Gastrocnemius medialis (tissue), 4 donors: ENCODE measurements around the gene PPFIA1. TPM values are rescaled to one million over a fixed set of nuclear protein-coding genes. Genes with fewer than 3 reads are reported as not detected.
"Not testable (repeated sequence)": the region's sequence is repeated elsewhere in the genome, so short reads cannot be mapped to it uniquely, and the experiment has no call there.

ENCODE experiments used
- ATAC-seq, 2 donors: fragments of 150-250 bp; one replicate each; pipeline ENCODE4 v1.9.1; 2016
- DNase-seq, 2 donors: peaks; one replicate each; pipeline ENCODE4 v3.0.0-alpha.2; 2019
- H3K27ac ChIP-seq, 4 donors: fragments of 200-600 bp; sonication (generic); 1 replicate in 1 of 4; 2 replicates in 3 of 4; pipeline ENCODE4 v1.5.1; 2016 to 2018; ENCODE audit warnings: mild to moderate bottlenecking in 2 of 4, moderate library complexity in 1 of 4
- H3K27me3 ChIP-seq, 3 donors: fragments of 200-600 bp; sonication (generic) in 2 of 3; 1 replicate in 1 of 3; 2 replicates in 2 of 3; pipeline versions ENCODE4 v1.5.1 to v1.6.0; 2016 to 2019; ENCODE audit warnings: mild to moderate bottlenecking in 1 of 3, moderate library complexity in 1 of 3
- H3K36me3 ChIP-seq, 2 donors: fragments of 200-600 bp; sonication (generic) in 1 of 2; one replicate each; pipeline ENCODE4 v1.5.1; 2017 to 2018
- H3K4me1 ChIP-seq, 2 donors: fragments of 200-600 bp; sonication (generic) in 1 of 2; one replicate each; pipeline ENCODE4 v1.5.1; 2016 to 2017; ENCODE audit warnings: mild to moderate bottlenecking in 2 of 2
- H3K4me3 ChIP-seq, 4 donors: fragments of 200-600 bp; sonication (generic) in 3 of 4; 1 replicate in 1 of 4; 2 replicates in 3 of 4; pipeline ENCODE4 v1.5.1; 2016 to 2019; ENCODE audit warnings: mild to moderate bottlenecking in 2 of 4
- H3K9me3 ChIP-seq, 3 donors: fragments of 200-600 bp; sonication (generic) in 2 of 3; 1 replicate in 1 of 3; 2 replicates in 2 of 3; pipeline ENCODE4 v1.5.1; 2016 to 2019
- CTCF ChIP-seq, 5 experiments: fragments of 450-650 bp in 3 of 5; fragments of 200-600 bp in 2 of 5; sonication (generic) in 2 of 5; IDR thresholded peaks in 4 of 5; conservative IDR thresholded peaks in 1 of 5; 1 replicate in 4 of 5; 2 replicates in 1 of 5; pipeline ENCODE4 v1.5.1; 2016 to 2019; ENCODE audit warnings: antibody characterized with exemption in 5 of 5, mild to moderate bottlenecking in 3 of 5, moderate library complexity in 3 of 5
- POLR2A ChIP-seq, 2 donors: fragments of 450-650 bp; IDR thresholded peaks; one replicate each; pipeline ENCODE4 v1.6.1; 2017; ENCODE audit warnings: antibody characterized with exemption in 2 of 2, mild to moderate bottlenecking in 2 of 2, moderate library complexity in 2 of 2
- in situ Hi-C, 4 donors: fragments of 200-750 bp; cut with MboI; loops; one replicate each; pipeline versions ENCODE4 v1.15.0 to v1.8.0; 2017; ENCODE audit warnings: low sequenced_read_pairs in 4 of 4
- intact Hi-C: fragments of 100-400 bp; cut with DNase I; formaldehyde crosslinking; loops from one replicate; pipeline ENCODE4 v1.15.1; 2023; ENCODE audit warnings: low total_unique reads
- total RNA-seq, 4 donors: library from RNA; depleted of rRNA; stranded (reverse); fragments of >200 nt; gene quantifications; one replicate each; pipeline versions ENCODE4 v1.1.0 to v1.2.3, GENCODE V29; 2016

PPFIA1 gene
- total RNA-seq, 4 donors from 2014 or later: 36.3 to 90.6 (median 46.0) TPM

- no peak overlapping the region for H3K27ac ChIP-seq
- DNase-seq (no peak), ATAC-seq (no peak)
- no peaks in the 10 kb centered on the region for H3K9me3 ChIP-seq
- intact Hi-C loops: loop anchor here (10.0 kb wide), 1 partner anchor 202 kb away; the partner anchor contains the start of gene FADD
- in situ Hi-C loops: no loop called here
- no peaks in the 10 kb centered on the region for H3K27me3 ChIP-seq
- H3K36me3 ChIP-seq: peaks cover 0 to 59% of the 10 kb centered on the region in 2 donors
- TF ChIP-seq CTCF (IDR thresholded peaks at IDR 0.05 in 4 of 5, conservative IDR thresholded peaks at IDR 0.05 in 1 of 5): no peak
- no peak for TF ChIP-seq POLR2A (IDR thresholded peaks at IDR 0.05)
- peaks cover 0 to 8% of the 10 kb centered on the region in 2 donors for H3K4me1 ChIP-seq
- no peak overlapping the region for H3K4me3 ChIP-seq
Measured at GRCh38 chr11:70407121-70407520, 136.6 kb downstream of the PPFIA1 start.

- H3K4me3 ChIP-seq: no peak overlapping the region
- H3K27ac ChIP-seq: no peak overlapping the region
- intact Hi-C loops: loop anchor here (10.0 kb wide), 1 partner anchor 203 kb away; the partner anchor contains the start of gene FADD
- ATAC-seq: no peak
- DNase-seq: no peak
- no peak for TF ChIP-seq CTCF (IDR thresholded peaks at IDR 0.05 in 4 of 5, conservative IDR thresholded peaks at IDR 0.05 in 1 of 5)
- TF ChIP-seq POLR2A (IDR thresholded peaks at IDR 0.05): no peak
- no peaks in the 10 kb centered on the region for H3K9me3 ChIP-seq
- H3K4me1 ChIP-seq: peaks cover 0 to 2% of the 10 kb centered on the region in 2 donors
- in situ Hi-C loops: no loop called here
- peaks cover 0 to 66% of the 10 kb centered on the region in 2 donors for H3K36me3 ChIP-seq
- H3K27me3 ChIP-seq: no peaks in the 10 kb centered on the region
Measured at GRCh38 chr11:70407814-70408213, 137.3 kb downstream of the PPFIA1 start.

- H3K27ac ChIP-seq, DNase-seq, H3K9me3 ChIP-seq, ATAC-seq, H3K27me3 ChIP-seq, H3K4me3 ChIP-seq, in situ Hi-C loops, H3K4me1 ChIP-seq: not testable (repeated sequence)
- peaks cover 0 to 71% of the 10 kb centered on the region in 2 donors for H3K36me3 ChIP-seq
- intact Hi-C loops: loop anchor here (10.0 kb wide), 1 partner anchor 204 kb away; the partner anchor contains the start of gene FADD
Measured at GRCh38 chr11:70408326-70408725, 137.8 kb downstream of the PPFIA1 start.

- no peaks in the 10 kb centered on the region for H3K27me3 ChIP-seq
- no peak overlapping the region for H3K4me3 ChIP-seq
- TF ChIP-seq POLR2A (IDR thresholded peaks at IDR 0.05): no peak
- no peak for TF ChIP-seq CTCF (IDR thresholded peaks at IDR 0.05 in 4 of 5, conservative IDR thresholded peaks at IDR 0.05 in 1 of 5)
- H3K27ac ChIP-seq: no peak overlapping the region
- H3K36me3 ChIP-seq: peaks cover 0 to 82% of the 10 kb centered on the region in 2 donors
- in situ Hi-C loops: no loop called here
- H3K9me3 ChIP-seq: no peaks in the 10 kb centered on the region
- H3K4me1 ChIP-seq: no peaks in the 10 kb centered on the region
- no peak for ATAC-seq
- no peak for DNase-seq
- intact Hi-C loops: loop anchor here (10.0 kb wide), 1 partner anchor 205 kb away; the partner anchor contains the start of gene FADD
Measured at GRCh38 chr11:70409437-70409836, 138.9 kb downstream of the PPFIA1 start.

GRCh38 chr11:70409871-70410270 lies 139.4 kb downstream of the PPFIA1 start:
- TF ChIP-seq CTCF (IDR thresholded peaks at IDR 0.05 in 4 of 5, conservative IDR thresholded peaks at IDR 0.05 in 1 of 5) (no peak), POLR2A (IDR thresholded peaks at IDR 0.05) (no peak)
- no peak for DNase-seq
- Histone ChIP-seq H3K36me3 (peaks cover 0 to 87% of the 10 kb centered on the region in 2 donors), H3K9me3 (no peaks in the 10 kb centered on the region), H3K27ac (no peak overlapping the region), H3K4me3 (no peak overlapping the region), H3K4me1 (no peaks in the 10 kb centered on the region), H3K27me3 (no peaks in the 10 kb centered on the region)
- in situ Hi-C loops: no loop called here
- ATAC-seq: no peak
- intact Hi-C loops: loop anchor here (10.0 kb wide), 1 partner anchor 205 kb away; the partner anchor contains the start of gene FADD
